Small intestine (tissue), 16 donors: ENCODE data around the gene LSM14B. TPM values are rescaled to one million over a fixed set of nuclear protein-coding genes. Genes with fewer than 3 reads are reported as not detected.
"Not testable (repeated sequence)": the region's sequence is repeated elsewhere in the genome, so short reads cannot be mapped to it uniquely, and the experiment has no call there.

Experiments used
- DNase-seq, 2 donors: peaks; one replicate each; pipeline versions ENCODE4 v3.0.0 to v3.0.0-alpha.2; 2013
- FAIRE-seq: peaks from 2 replicates; lab custom pipeline; 2012; peaks lifted over from hg19 to GRCh38; lab: Jason Lieb, UNC
- H3K27ac ChIP-seq, 3 donors: one replicate each; pipeline ENCODE4 v1.5.1; 2013; ENCODE audit warnings: low read length in 2 of 3, mild to moderate bottlenecking in 2 of 3, control low read depth in 1 of 3, inconsistent platforms in 1 of 3, low read depth in 1 of 3, moderate library complexity in 1 of 3
- H3K27me3 ChIP-seq, 3 donors: one replicate each; pipeline ENCODE4 v1.6.1; 2013; ENCODE audit warnings: low read length in 3 of 3, inconsistent platforms in 1 of 3; ENCODE audit not compliant: control insufficient read depth in 3 of 3, insufficient read depth in 3 of 3
- H3K36me3 ChIP-seq, 3 donors: one replicate each; pipeline ENCODE4 v1.6.1; 2013; ENCODE audit warnings: low read length in 3 of 3, inconsistent platforms in 1 of 3, low read depth in 1 of 3, mild to moderate bottlenecking in 1 of 3, moderate library complexity in 1 of 3; ENCODE audit not compliant: control insufficient read depth in 3 of 3, insufficient read depth in 2 of 3
- H3K4me1 ChIP-seq, 3 donors: one replicate each; pipeline ENCODE4 v1.6.1; 2013; ENCODE audit warnings: low read length in 2 of 3, inconsistent platforms in 1 of 3, low read depth in 1 of 3, mild to moderate bottlenecking in 1 of 3, moderate library complexity in 1 of 3; ENCODE audit not compliant: control insufficient read depth in 3 of 3, insufficient read depth in 2 of 3
- H3K4me3 ChIP-seq, 3 donors: one replicate each; pipeline ENCODE4 v1.5.1; 2013; ENCODE audit warnings: low read length in 3 of 3, control low read depth in 1 of 3, inconsistent platforms in 1 of 3, low read depth in 1 of 3, mild to moderate bottlenecking in 1 of 3, moderate library complexity in 1 of 3
- H3K9me3 ChIP-seq, 2 donors: one replicate each; pipeline ENCODE4 v1.6.1; 2013; ENCODE audit warnings: low read depth in 1 of 2, low read length in 1 of 2; ENCODE audit not compliant: control insufficient read depth in 2 of 2, insufficient read depth in 1 of 2
- WGBS, 3 donors: extraction: QIAGEN DNeasy Blood & Tissue Kit; methylation state at CpG; one replicate each; pipeline ENCODE4 v1.1.7; 2013; 5-methylcytosine and 5-hydroxymethylcytosine counted together
- long read RNA-seq, 10 donors: transcript quantifications; one replicate each; lab custom pipeline, GENCODE V29; 2026
- polyA plus RNA-seq, 4 donors: library from polyadenylated mRNA; stranded (reverse) in 3 of 4; unstranded in 1 of 4; fragments of 200-250 nt in 3 of 4; fragments of 120-200 nt in 1 of 4; gene quantifications; one replicate each; pipeline versions ENCODE4 v1.2.1 to v1.2.3, GENCODE V29; 2013
- donor health status: healthy with polysubstance abuse.
- donor health status: control.
- donor health status: control.
- donor health status: Bipolar disorder and iron deficiency.
- donor health status: healthy.

LSM14B gene
- polyA plus RNA-seq: 10 to 100 TPM; 11.9 to 47.0 (median 18.2) TPM
- long read RNA-seq, donor 1, transcript LSM14B-201 (9 exons, 2,548 nt): major isoform, 10 of 30 reads
- long read RNA-seq, donor 1, partial matches to known transcripts: 19 of 30 reads
- long read RNA-seq, donor 1, other reads (novel, unspliced or antisense): 0 of 30 reads
- long read RNA-seq, donor 2, partial matches to known transcripts: 0 of 2 reads
- long read RNA-seq, donor 2, other reads (novel, unspliced or antisense): 0 of 2 reads
- long read RNA-seq, donor 3, partial matches to known transcripts: 0 of 1 reads
- long read RNA-seq, donor 3, other reads (novel, unspliced or antisense): 0 of 1 reads
- long read RNA-seq, donor 4: 0 reads
- long read RNA-seq, donor 5: 0 reads
- long read RNA-seq, donor 6, partial matches to known transcripts: 23 of 25 reads
- long read RNA-seq, donor 6, other reads (novel, unspliced or antisense): 0 of 25 reads
- long read RNA-seq, donor 7, partial matches to known transcripts: 1,480 of 1,491 reads
- long read RNA-seq, donor 7, other reads (novel, unspliced or antisense): 5 of 1,491 reads
- long read RNA-seq, donor 8: 0 reads
- long read RNA-seq, donor 9: 0 reads
- long read RNA-seq, donor 10, transcript LSM14B-201 (9 exons, 2,548 nt): major isoform, 5 of 5 reads
- long read RNA-seq, donor 10, partial matches to known transcripts: 0 of 5 reads
- long read RNA-seq, donor 10, other reads (novel, unspliced or antisense): 0 of 5 reads

GRCh38 chr20:62121776-62122653, at the start of gene LSM14B:
Gene LSM14B, plus strand, starts transcription at chr20:62122475. Its CDS starts 192 bp downstream, at chr20:62122667.
- no peaks in the 10 kb centered on the region for H3K9me3 ChIP-seq
- DNase-seq (peak; percentile 96 to 100), FAIRE-seq (no peak)
- peak within 1 kb of the TSS; percentile 93 to 98 (median 96) for H3K27ac ChIP-seq
- H3K4me3 ChIP-seq: peak within 1 kb of the TSS; percentile 57 to 91 (median 86)
- H3K27me3 ChIP-seq: no peaks in the 10 kb centered on the region
- H3K36me3 ChIP-seq: peaks cover 0 to 29% (median 7%) of the 10 kb centered on the region in 3 donors
- 0 to 1% (median 0%) methylated on average over 41 to 124 of the region's 124 CpGs for WGBS, 3 donors
- H3K4me1 ChIP-seq: peaks cover 3 to 38% (median 10%) of the 10 kb centered on the region in 3 donors

DNA sequence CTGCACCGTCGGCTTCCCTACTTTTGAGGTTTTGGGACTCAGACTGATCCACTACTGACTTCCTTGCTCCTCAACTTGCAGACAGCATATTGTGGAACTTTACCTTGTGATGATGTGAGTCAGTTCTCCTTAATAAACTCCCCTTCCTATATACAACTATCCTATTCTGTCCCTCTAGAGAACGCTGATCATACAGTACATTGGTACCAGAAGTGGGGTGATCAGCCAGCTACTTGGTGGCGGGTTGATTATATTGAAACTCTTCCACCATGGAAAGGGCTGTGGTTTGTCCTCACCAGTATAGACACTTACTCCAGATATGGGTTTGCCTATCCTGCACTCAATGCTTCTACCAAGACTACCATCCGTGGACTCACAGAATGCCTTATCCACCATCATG, 49.0 kb upstream of the LSM14B start:
- Histone ChIP-seq H3K4me1 (peaks cover 4 to 18% (median 5%) of the 10 kb centered on the region in 3 donors), H3K27me3 (no peaks in the 10 kb centered on the region), H3K4me3 (no peak overlapping the region), H3K36me3 (no peaks in the 10 kb centered on the region), H3K9me3 (peaks cover 0 to 29% of the 10 kb centered on the region in 2 donors), H3K27ac (no peak overlapping the region)
- FAIRE-seq (no peak), DNase-seq (no peak)
- 89 to 96% (median 94%) methylated on average over 5 of the region's 5 CpGs for WGBS, 3 donors

DNA sequence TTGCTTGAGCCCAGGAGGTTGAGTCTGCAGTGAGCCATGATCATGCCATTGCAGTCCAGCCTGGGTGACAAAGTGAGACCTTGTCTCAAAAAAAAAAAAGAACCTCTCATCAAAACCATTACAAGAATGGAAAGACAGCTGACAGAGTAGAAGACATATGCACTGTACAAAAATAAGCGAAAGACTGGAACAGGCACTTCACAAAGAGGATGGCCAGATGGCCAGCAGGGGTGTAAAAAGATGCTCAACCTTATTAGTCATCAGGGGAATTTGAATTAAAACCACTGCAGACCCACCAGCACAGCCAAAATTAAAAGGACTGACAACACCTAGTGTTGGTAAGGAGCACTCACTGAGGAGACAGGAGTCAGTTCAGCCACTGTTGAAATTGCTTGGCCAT, 43.1 kb upstream of the LSM14B start:
- Histone ChIP-seq H3K27me3 (peaks cover 0 to 4% (median 0%) of the 10 kb centered on the region in 3 donors), H3K27ac (no peak overlapping the region), H3K4me3 (no peak overlapping the region), H3K4me1 (no peaks in the 10 kb centered on the region), H3K36me3 (no peaks in the 10 kb centered on the region), H3K9me3 (peaks cover 0 to 16% of the 10 kb centered on the region in 2 donors)
- FAIRE-seq (no peak), DNase-seq (no peak)
- WGBS, 3 donors: 91 to 100% (median 96%) methylated on average over 1 of the region's 1 CpG

DNA sequence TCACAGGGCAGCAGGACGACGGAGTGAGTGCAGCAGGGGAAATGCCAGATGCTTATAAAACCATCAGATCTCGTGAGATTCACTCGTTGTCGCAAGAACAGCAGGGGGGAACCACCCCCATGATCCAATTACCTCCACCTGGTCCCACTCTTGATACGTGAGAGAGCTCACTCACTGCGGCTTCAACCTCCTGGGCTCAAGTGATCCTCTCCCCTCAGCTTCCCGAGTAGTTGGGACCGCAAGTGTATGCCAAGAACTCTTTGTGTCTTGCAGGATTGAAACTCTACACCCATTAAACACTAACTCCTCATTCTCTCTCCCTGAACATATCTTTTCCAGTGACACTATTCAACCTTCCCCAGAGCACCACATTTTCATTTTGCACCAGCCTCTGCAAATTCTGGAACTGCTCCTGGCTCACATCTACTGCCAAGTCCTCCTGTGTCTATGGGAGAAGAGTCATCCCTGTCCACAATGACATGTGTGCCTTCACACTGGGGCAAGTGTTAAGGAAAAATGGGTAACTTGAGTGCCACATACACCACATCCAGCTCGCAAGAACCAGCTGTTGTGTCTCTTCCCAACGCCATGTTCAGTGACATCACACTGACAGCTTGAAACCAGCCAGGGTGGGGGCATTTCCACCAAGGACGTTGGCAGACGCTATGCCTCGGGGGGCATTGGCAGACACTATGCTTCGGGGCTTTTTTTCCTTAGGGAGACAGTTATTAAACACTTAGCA, 41.9 kb upstream of the LSM14B start:
- no peaks in the 10 kb centered on the region for H3K36me3 ChIP-seq
- WGBS, 3 donors: 68 to 73% (median 72%) methylated on average over 13 to 15 of the region's 15 CpGs
- H3K4me3 ChIP-seq: no peak overlapping the region
- FAIRE-seq (no peak), DNase-seq (no peak)
- H3K9me3 ChIP-seq: peaks cover 0 to 11% of the 10 kb centered on the region in 2 donors
- no peaks in the 10 kb centered on the region for H3K4me1 ChIP-seq
- no peak overlapping the region for H3K27ac ChIP-seq
- peaks cover 0 to 4% (median 0%) of the 10 kb centered on the region in 3 donors for H3K27me3 ChIP-seq

DNA sequence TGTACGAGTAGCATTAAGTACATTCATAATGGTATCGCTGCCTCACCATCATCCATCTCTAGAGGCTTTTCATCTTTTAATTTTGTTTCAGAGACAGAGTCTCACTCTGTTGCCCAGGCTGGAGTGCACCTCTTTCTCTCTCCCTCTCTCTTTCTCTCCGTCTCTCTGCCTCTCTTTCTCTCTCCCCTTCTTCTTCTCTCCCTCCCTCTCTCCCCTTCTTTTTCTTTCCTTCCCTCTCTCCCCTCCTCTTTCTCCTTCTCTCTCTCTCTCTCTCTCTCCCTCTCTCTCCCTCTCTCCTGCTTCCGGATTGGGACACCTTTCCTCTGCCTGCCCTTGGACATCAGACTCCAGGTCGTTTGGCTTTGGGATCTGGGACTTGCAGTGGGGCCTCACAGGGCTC, 39.0 kb upstream of the LSM14B start:
- no peak for FAIRE-seq
- H3K27ac ChIP-seq: no peak overlapping the region
- peaks cover 0 to 5% (median 4%) of the 10 kb centered on the region in 3 donors for H3K27me3 ChIP-seq
- H3K4me1 ChIP-seq: no peaks in the 10 kb centered on the region
- WGBS, 3 donors: 52 to 65% (median 62%) methylated on average over 5 of the region's 5 CpGs
- peak in 1 of 2 donors; percentile 17 for DNase-seq
- no peak overlapping the region for H3K4me3 ChIP-seq
- no peaks in the 10 kb centered on the region for H3K36me3 ChIP-seq
- H3K9me3 ChIP-seq: no peaks in the 10 kb centered on the region

DNA sequence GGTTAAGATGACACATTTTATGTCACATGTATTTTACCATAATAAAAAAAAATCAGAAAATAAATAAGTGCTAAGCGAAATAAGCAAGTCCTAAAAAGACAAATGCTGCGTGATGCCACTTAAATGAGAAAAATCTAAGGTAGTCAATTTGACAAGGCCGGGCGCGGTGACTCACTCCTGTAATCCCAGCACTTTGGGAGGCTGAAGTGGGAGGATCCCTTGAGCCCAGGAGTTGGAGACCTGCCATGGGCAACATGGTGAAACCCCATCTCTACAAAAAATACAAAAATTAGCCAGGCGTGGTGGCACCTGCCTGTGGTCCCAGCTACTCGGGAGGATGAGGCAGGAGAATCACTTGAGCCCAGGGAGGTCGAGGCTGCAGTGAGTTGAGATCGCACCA, 38.1 kb upstream of the LSM14B start:
- FAIRE-seq, H3K27ac ChIP-seq, H3K4me1 ChIP-seq, H3K36me3 ChIP-seq, H3K9me3 ChIP-seq, H3K27me3 ChIP-seq, DNase-seq, H3K4me3 ChIP-seq: not testable (repeated sequence)
- 89 to 93% (median 92%) methylated on average over 9 of the region's 9 CpGs for WGBS, 3 donors

- no peak overlapping the region for H3K27ac ChIP-seq
- no peak for FAIRE-seq
- no peak for DNase-seq
- 78 to 84% (median 79%) methylated on average over 9 of the region's 9 CpGs for WGBS, 3 donors
- no peaks in the 10 kb centered on the region for H3K9me3 ChIP-seq
- no peaks in the 10 kb centered on the region for H3K36me3 ChIP-seq
- no peaks in the 10 kb centered on the region for H3K4me1 ChIP-seq
- H3K4me3 ChIP-seq: no peak overlapping the region
- H3K27me3 ChIP-seq: peaks cover 0 to 5% (median 4%) of the 10 kb centered on the region in 3 donors
Measured at GRCh38 chr20:62085206-62085605, 37.1 kb upstream of the LSM14B start.
